CD14-positive monocyte (primary cell): ENCODE measurements around the gene PRKACG. TPM values are rescaled to one million over a fixed set of nuclear protein-coding genes. Genes with fewer than 3 reads are reported as not detected.
"Not testable (repeated sequence)": the region's sequence is repeated elsewhere in the genome, so short reads cannot be mapped to it uniquely, and the experiment has no call there.

Experiments
- DNase-seq, 3 donors: peaks; one replicate each; pipeline ENCODE4 v3.0.0-alpha.2; 2011 to 2022
- H2AFZ ChIP-seq: 2 replicates; pipeline ENCODE4 v1.6.0; 2012; ENCODE audit warnings: mild to moderate bottlenecking, low read depth, low read length, inconsistent platforms; ENCODE audit not compliant: insufficient read depth, poor library complexity, severe bottlenecking
- H3K27ac ChIP-seq, 2 donors: 1 replicate in 1 of 2; 2 replicates in 1 of 2; pipeline ENCODE4 v1.5.1; 2012 to 2013; ENCODE audit warnings: low read length in 2 of 2, control low read depth in 1 of 2, inconsistent platforms in 1 of 2, low read depth in 1 of 2, mild to moderate bottlenecking in 1 of 2
- H3K27me3 ChIP-seq, 2 donors: one replicate each; pipeline versions ENCODE4 v1.6.0 to v1.6.1; 2011 to 2013; ENCODE audit warnings: low read length in 2 of 2; ENCODE audit not compliant: control insufficient read depth in 2 of 2, insufficient read depth in 2 of 2
- H3K36me3 ChIP-seq, 2 donors: replicated peaks in 1 of 2; 1 replicate in 1 of 2; 2 replicates in 1 of 2; pipeline versions ENCODE4 v1.5.1 to v1.6.1; 2012 to 2013; ENCODE audit warnings: low read length in 2 of 2, control low read depth in 1 of 2, inconsistent platforms in 1 of 2, mild to moderate bottlenecking in 1 of 2; ENCODE audit not compliant: insufficient read depth in 2 of 2, control insufficient read depth in 1 of 2
- H3K4me1 ChIP-seq, 2 donors: 1 replicate in 1 of 2; 2 replicates in 1 of 2; pipeline versions ENCODE4 v1.5.1 to v1.6.1; 2012 to 2013; ENCODE audit warnings: low read length in 2 of 2, control low read depth in 1 of 2, inconsistent platforms in 1 of 2, mild to moderate bottlenecking in 1 of 2, moderate library complexity in 1 of 2; ENCODE audit not compliant: insufficient read depth in 2 of 2, control insufficient read depth in 1 of 2
- H3K4me2 ChIP-seq: replicated peaks from 2 replicates; pipeline ENCODE3; 2012; ENCODE audit warnings: low read length, moderate library complexity, mild to moderate bottlenecking; ENCODE audit not compliant: poor library complexity, severe bottlenecking; ENCODE audit errors: extremely low read depth
- H3K4me3 ChIP-seq, 3 experiments: fragments of 200-600 bp in 1 of 3; sonication (generic) in 1 of 3; replicated peaks in 1 of 3; 1 replicate in 2 of 3; 2 replicates in 1 of 3; pipeline ENCODE4 v1.5.1; 2011 to 2013; ENCODE audit warnings: low read length in 3 of 3, mild to moderate bottlenecking in 3 of 3, control low read depth in 2 of 3, low read depth in 2 of 3, inconsistent platforms in 1 of 3, moderate library complexity in 1 of 3
- H3K79me2 ChIP-seq: 2 replicates; pipeline ENCODE4 v1.6.0; 2012; ENCODE audit warnings: mild to moderate bottlenecking, control low read depth, inconsistent platforms, low read length, moderate library complexity; ENCODE audit not compliant: insufficient read depth
- H3K9ac ChIP-seq: 2 replicates; pipeline ENCODE4 v1.6.0; 2017; ENCODE audit warnings: low read length, mild to moderate bottlenecking; ENCODE audit not compliant: insufficient read depth, poor library complexity, severe bottlenecking
- H3K9me3 ChIP-seq, 2 donors: replicated peaks in 1 of 2; 1 replicate in 1 of 2; 2 replicates in 1 of 2; pipeline versions ENCODE4 v1.5.1 to v1.6.1; 2012 to 2013; ENCODE audit warnings: low read length in 2 of 2, control low read depth in 1 of 2; ENCODE audit not compliant: control insufficient read depth in 1 of 2, insufficient read depth in 1 of 2
- H4K20me1 ChIP-seq: 2 replicates; pipeline ENCODE4 v1.6.0; 2012; ENCODE audit warnings: mild to moderate bottlenecking, low read length, control low read depth, moderate library complexity; ENCODE audit not compliant: insufficient read depth
- H3K27ac Mint-ChIP-seq, 7 donors: one replicate each; pipeline ENCODE4 v1.8.0; 2020; ENCODE audit warnings: mild to moderate bottlenecking in 7 of 7, mixed read lengths in 7 of 7, moderate library complexity in 6 of 7, inconsistent platforms in 2 of 7
- H3K27me3 Mint-ChIP-seq, 3 donors: one replicate each; pipeline ENCODE4 v1.8.0; 2021 to 2022; ENCODE audit warnings: low read depth in 3 of 3, mild to moderate bottlenecking in 3 of 3, mixed read lengths in 3 of 3, moderate library complexity in 3 of 3, inconsistent platforms in 1 of 3
- H3K36me3 Mint-ChIP-seq, 2 donors: one replicate each; pipeline ENCODE4 v1.8.0; 2020; ENCODE audit warnings: mixed read lengths in 2 of 2, inconsistent platforms in 1 of 2, mild to moderate bottlenecking in 1 of 2
- H3K4me1 Mint-ChIP-seq: one replicate; pipeline ENCODE4 v1.8.0; 2020; ENCODE audit warnings: mild to moderate bottlenecking, mixed read lengths
- H3K4me3 Mint-ChIP-seq, 2 donors: one replicate each; pipeline ENCODE4 v1.8.0; 2020; ENCODE audit warnings: mild to moderate bottlenecking in 2 of 2, mixed read lengths in 2 of 2, moderate library complexity in 1 of 2
- H3K9me3 Mint-ChIP-seq, 7 donors: one replicate each; pipeline ENCODE4 v1.8.0; 2020 to 2022; ENCODE audit warnings: mixed read lengths in 7 of 7, mild to moderate bottlenecking in 6 of 7, moderate library complexity in 6 of 7, inconsistent platforms in 2 of 7
- WGBS: methylation state at CpG from one replicate; pipeline ENCODE4 v1.1.5; 2013; ENCODE audit warnings: missing lambda C conversion rate; ENCODE audit not compliant: insufficient coverage; 5-methylcytosine and 5-hydroxymethylcytosine counted together
- intact Hi-C, 2 donors: fragments of 100-400 bp; cut with micrococcal nuclease; formaldehyde crosslinking; loops; one replicate each; pipeline versions ENCODE4 v1.15.0 to v1.15.1; 2023
- polyA plus RNA-seq, 3 donors: library from polyadenylated mRNA; depleted of rRNA in 1 of 3; unstranded in 2 of 3; stranded (reverse) in 1 of 3; fragments of 300-500 nt in 2 of 3; fragments of >200 nt in 1 of 3; fragmentation: Illumina TruSeq in 2 of 3; gene quantifications; 1 replicate in 2 of 3; 2 replicates in 1 of 3; pipeline ENCODE4 v1.2.3, GENCODE V29; 2012 to 2021
- TF ChIP-seq, protein P1 (sequence below): fragments of 200-600 bp; IDR thresholded peaks from one replicate; pipeline ENCODE4 v1.8.0; 2022; ENCODE audit warnings: antibody characterized with exemption, mild to moderate bottlenecking

Gene PRKACG
- polyA plus RNA-seq, 3 donors: not detected

DNA sequence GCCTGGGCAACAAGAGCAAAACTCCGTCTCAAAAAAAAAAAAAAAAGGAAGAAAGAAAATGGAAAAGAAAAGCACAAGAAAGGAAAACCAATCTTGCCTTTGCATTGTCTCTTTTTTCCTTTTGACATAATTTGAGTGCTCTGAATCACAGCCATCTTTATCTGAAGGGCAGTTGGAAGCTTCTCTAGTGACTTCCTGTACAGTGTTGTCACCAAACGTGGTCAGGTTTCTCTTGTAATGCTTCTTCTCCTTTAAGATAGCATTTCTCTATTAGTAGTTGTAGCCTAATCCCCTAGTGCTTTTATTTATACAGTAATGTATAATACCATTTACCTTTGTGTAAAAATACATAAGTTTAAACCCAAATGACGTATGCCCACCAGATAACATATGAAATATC, 18.1 kb downstream of the PRKACG start:
- H3K4me1 Mint-ChIP-seq: peaks cover 52% of the 10 kb centered on the region
- intact Hi-C loops: loop anchor here (5.0 to 10.0 kb wide), 3 partner anchors 91 to 291 kb away; partner anchors contain the start of gene PIP5K1B (in 1 of the 2)
- Histone ChIP-seq H3K4me3 (peak overlapping the region in 1 of 3 experiments; percentile 51), H3K9ac (no peak overlapping the region), H3K27me3 (no peaks in the 10 kb centered on the region), H3K4me1 (peaks cover 40 to 45% of the 10 kb centered on the region in 2 donors), H4K20me1 (no peaks in the 10 kb centered on the region), H3K79me2 (no peaks in the 10 kb centered on the region), H3K27ac (peak overlapping the region; percentile 19 to 73), H3K36me3 (no peaks in the 10 kb centered on the region), H3K9me3 (no peaks in the 10 kb centered on the region), H3K4me2 (peak overlapping the region; percentile 65), H2AFZ (no peak overlapping the region)
- DNase-seq: peak in 2 of 3 donors; percentile 48 to 63
- no CpG with 5 or more reads among the region's 3 CpGs for WGBS
- H3K9me3 Mint-ChIP-seq: no peaks in the 10 kb centered on the region
- peaks cover 2 to 7% of the 10 kb centered on the region in 2 donors for H3K36me3 Mint-ChIP-seq
- peaks cover 0 to 1% (median 1%) of the 10 kb centered on the region in 3 donors for H3K27me3 Mint-ChIP-seq
- TF ChIP-seq, protein P1, sequence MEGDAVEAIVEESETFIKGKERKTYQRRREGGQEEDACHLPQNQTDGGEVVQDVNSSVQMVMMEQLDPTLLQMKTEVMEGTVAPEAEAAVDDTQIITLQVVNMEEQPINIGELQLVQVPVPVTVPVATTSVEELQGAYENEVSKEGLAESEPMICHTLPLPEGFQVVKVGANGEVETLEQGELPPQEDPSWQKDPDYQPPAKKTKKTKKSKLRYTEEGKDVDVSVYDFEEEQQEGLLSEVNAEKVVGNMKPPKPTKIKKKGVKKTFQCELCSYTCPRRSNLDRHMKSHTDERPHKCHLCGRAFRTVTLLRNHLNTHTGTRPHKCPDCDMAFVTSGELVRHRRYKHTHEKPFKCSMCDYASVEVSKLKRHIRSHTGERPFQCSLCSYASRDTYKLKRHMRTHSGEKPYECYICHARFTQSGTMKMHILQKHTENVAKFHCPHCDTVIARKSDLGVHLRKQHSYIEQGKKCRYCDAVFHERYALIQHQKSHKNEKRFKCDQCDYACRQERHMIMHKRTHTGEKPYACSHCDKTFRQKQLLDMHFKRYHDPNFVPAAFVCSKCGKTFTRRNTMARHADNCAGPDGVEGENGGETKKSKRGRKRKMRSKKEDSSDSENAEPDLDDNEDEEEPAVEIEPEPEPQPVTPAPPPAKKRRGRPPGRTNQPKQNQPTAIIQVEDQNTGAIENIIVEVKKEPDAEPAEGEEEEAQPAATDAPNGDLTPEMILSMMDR: no peak
- peak overlapping the region in 1 of 2 donors; percentile 12 for H3K4me3 Mint-ChIP-seq
- peak overlapping the region; percentile 78 to 91 (median 86) for H3K27ac Mint-ChIP-seq

DNA sequence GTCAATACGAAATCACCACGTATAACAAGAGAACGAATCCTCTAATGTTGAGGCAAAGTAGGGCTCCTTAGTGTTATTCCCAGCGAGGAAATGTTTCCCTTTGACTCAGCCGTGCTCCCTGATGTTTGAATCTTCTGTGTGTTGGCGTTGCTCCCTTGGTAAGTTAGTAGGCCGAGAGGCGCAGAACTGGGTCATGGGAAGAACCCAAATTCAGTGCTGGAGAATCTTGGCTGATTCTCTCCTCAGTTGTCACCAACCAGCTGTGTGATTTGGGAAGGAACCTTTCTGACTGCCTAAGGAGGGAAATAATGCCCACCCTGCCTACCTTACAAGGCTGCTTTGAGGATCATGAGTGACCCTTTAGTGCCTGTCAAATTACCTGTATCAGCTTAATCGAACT, 22.5 kb downstream of the PRKACG start:
- Histone ChIP-seq H3K27ac (peak overlapping the region in 1 of 2 donors; percentile 64), H3K79me2 (no peaks in the 10 kb centered on the region), H3K36me3 (no peaks in the 10 kb centered on the region), H3K4me3 (no peak overlapping the region), H3K4me1 (peaks cover 23 to 26% of the 10 kb centered on the region in 2 donors), H2AFZ (no peak overlapping the region), H4K20me1 (no peaks in the 10 kb centered on the region), H3K4me2 (no peak overlapping the region), H3K27me3 (no peaks in the 10 kb centered on the region), H3K9ac (no peak overlapping the region), H3K9me3 (no peaks in the 10 kb centered on the region)
- Mint-ChIP-seq H3K36me3 (peaks cover 2 to 7% of the 10 kb centered on the region in 2 donors), H3K4me1 (peaks cover 25% of the 10 kb centered on the region), H3K4me3 (no peak overlapping the region), H3K27ac (peak overlapping the region in 4 of 7 donors; percentile 6 to 75 (median 64)), H3K27me3 (peaks cover 0 to 1% (median 0%) of the 10 kb centered on the region in 3 donors), H3K9me3 (no peaks in the 10 kb centered on the region)
- no peak for DNase-seq
- intact Hi-C loops: loop anchor here (10.0 kb wide), 2 partner anchors 87 to 287 kb away; partner anchors contain the start of gene PIP5K1B (in 1 of the 2)
- WGBS: 81% methylated on average over 9 of the region's 9 CpGs
- TF ChIP-seq, protein P1: no peak

- H3K27ac Mint-ChIP-seq, H3K9ac ChIP-seq, H3K4me3 Mint-ChIP-seq, H3K4me2 ChIP-seq, H3K27ac ChIP-seq, H3K4me3 ChIP-seq, intact Hi-C loops, DNase-seq, H3K9me3 Mint-ChIP-seq, H3K9me3 ChIP-seq, H3K27me3 ChIP-seq, H2AFZ ChIP-seq, H3K27me3 Mint-ChIP-seq, H4K20me1 ChIP-seq, H3K36me3 Mint-ChIP-seq, H3K79me2 ChIP-seq, H3K36me3 ChIP-seq: not testable (repeated sequence)
- H3K4me1 Mint-ChIP-seq: peaks cover 36% of the 10 kb centered on the region
- H3K4me1 ChIP-seq: peaks cover 11 to 17% of the 10 kb centered on the region in 2 donors
- 100% methylated on average over 1 of the region's 7 CpGs for WGBS
Measured at GRCh38 chr9:68986949-68987348, 27.0 kb downstream of the PRKACG start.
